Measurements from ENCODE around the gene ZNF526. TPM values are rescaled to one million over a fixed set of nuclear protein-coding genes. Genes with fewer than 3 reads are reported as not detected.

The ZNF526 gene
- total RNA-seq, 1 donor from 2014 or later: 6.1 TPM

DNA sequence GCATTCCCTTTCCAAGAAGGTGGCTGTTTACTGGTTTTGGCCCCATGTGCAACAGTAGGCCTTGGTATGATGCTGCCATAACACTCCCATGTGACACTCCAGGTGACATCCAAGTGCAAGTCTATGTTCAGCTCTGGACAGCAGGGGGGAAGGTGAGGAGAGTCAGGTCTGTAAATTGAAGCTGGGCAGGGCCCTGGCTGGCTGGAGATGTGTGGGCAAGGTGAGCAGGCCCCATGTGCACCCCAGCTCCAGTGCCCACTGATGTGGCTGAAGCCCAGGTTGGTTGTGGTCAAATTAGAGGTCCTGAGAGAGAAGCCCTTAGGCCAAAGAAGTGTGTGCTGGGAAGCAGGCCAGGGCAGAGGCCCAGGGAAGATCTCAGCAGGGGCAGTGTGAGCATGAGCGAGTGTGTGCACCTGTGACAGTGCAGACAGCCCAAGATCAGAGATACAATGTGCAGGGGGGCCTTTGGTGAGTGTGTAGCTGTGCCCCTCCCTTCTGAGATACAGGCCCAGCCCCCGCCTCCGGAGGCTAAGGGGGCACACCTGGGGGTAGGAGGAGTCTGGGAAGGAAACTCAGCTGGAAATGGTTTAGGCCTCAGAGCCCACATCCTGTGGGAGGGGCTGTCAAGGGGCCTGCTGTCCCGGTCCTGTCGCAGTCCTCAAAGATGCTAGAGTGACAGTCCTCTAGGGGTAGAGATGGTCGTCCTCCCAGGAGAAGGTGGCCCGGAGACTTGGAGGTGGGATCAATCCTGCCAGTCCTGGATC, 21.3 kb upstream of the ZNF526 start:
- TF ChIP-seq POLR2A (IDR thresholded peaks at IDR 0.05): no peak
- TF ChIP-seq, protein P1, sequence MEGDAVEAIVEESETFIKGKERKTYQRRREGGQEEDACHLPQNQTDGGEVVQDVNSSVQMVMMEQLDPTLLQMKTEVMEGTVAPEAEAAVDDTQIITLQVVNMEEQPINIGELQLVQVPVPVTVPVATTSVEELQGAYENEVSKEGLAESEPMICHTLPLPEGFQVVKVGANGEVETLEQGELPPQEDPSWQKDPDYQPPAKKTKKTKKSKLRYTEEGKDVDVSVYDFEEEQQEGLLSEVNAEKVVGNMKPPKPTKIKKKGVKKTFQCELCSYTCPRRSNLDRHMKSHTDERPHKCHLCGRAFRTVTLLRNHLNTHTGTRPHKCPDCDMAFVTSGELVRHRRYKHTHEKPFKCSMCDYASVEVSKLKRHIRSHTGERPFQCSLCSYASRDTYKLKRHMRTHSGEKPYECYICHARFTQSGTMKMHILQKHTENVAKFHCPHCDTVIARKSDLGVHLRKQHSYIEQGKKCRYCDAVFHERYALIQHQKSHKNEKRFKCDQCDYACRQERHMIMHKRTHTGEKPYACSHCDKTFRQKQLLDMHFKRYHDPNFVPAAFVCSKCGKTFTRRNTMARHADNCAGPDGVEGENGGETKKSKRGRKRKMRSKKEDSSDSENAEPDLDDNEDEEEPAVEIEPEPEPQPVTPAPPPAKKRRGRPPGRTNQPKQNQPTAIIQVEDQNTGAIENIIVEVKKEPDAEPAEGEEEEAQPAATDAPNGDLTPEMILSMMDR (IDR thresholded peaks at IDR 0.05): no peak
- no peak for TF ChIP-seq POLR2AphosphoS5 (IDR thresholded peaks at IDR 0.05; ENCODE audit: insufficient read depth in 1 of 2, low read depth in 1 of 2)
- peaks cover 0 to 51% of the 10 kb centered on the region in 2 donors for H3K36me3 ChIP-seq
- H3K27ac ChIP-seq: peak overlapping the region; percentile 20
- H3K9me3 ChIP-seq: no peaks in the 10 kb centered on the region
- intact Hi-C loops (cut with DNase I): no loop called here
- no peaks in the 10 kb centered on the region for H3K27me3 ChIP-seq
- no peak for DNase-seq (ENCODE audit: extremely low spot score in 2 of 2)
- H3K4me3 ChIP-seq: no peak overlapping the region
- H3K4me1 ChIP-seq: peaks cover 37% of the 10 kb centered on the region

DNA sequence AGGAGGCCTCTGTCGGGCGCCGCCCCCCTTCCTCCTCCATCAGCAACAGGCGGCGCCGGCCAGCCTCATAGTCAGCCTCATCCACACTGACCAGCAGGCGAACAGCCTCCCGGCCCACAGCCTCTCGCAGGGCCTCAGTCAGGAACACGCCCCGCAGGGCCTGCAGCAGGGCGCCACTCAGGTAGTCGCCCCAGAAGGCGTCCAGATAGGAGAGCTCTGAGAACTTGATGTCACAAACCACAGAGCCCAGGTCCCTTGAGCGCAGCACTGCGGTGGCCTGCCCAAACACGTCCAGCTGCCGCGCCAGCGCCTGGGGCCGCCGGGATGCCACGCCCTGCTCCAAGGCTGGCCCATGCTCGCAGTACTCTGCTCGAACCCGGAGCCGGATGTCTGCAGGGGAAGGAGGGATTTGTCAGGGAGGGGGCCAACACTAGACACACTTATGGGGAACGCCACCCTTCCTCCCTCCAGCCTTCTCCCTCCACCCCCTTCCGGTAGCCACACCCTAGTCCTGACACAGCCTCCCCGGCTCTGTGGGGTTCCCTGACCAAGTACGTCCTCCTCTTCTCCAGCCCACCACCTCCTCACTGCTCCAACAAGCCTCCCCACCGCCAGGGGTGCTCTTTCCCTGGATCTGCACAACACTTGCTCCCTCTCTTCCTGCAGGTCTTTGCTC, 20.5 kb upstream of the ZNF526 start:
- no peak for DNase-seq (ENCODE audit: extremely low spot score in 2 of 2)

DNA sequence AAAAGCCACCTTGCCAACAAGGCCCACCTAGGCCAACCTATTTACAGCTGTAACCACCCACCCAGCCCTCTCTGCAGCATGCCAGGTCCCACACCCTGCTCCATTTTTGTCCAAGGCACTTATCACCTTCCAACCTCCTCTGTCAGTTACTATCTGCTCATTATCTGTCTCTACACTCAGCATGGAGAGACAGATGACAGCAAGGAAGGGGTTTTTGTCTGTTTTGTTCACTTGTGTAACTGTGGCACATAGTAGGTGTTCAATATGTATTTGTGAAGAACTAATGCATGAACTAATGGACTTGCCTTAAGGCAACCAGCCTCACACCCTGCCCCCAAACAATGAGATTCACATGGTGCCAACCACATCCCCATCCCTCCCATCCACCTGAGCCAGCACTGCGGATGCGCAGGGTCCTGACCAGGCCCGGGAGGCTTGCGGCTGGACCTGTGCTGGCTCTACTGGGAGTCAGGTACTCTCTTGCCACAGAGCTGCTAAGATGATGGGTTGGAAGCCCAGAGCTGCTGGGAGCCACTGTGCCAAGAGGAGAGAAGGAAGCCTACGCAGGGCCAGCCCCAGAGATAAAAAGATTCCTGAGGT, 19.9 kb upstream of the ZNF526 start:
- no peak overlapping the region for H3K4me3 ChIP-seq
- peak overlapping the region; percentile 20 for H3K27ac ChIP-seq
- no peak for TF ChIP-seq POLR2A (IDR thresholded peaks at IDR 0.05)
- TF ChIP-seq POLR2AphosphoS5 (IDR thresholded peaks at IDR 0.05; ENCODE audit: insufficient read depth in 1 of 2, low read depth in 1 of 2): no peak
- TF ChIP-seq, protein P1 (IDR thresholded peaks at IDR 0.05): no peak

More for the DNA sequence above, 20.5 kb upstream of the ZNF526 start:
- Histone ChIP-seq H3K36me3 (peaks cover 0 to 58% of the 10 kb centered on the region in 2 donors), H3K4me1 (peaks cover 37% of the 10 kb centered on the region), H3K9me3 (no peaks in the 10 kb centered on the region), H3K27ac (peak overlapping the region; percentile 20), H3K27me3 (no peaks in the 10 kb centered on the region), H3K4me3 (no peak overlapping the region)
- no peak for TF ChIP-seq POLR2A (IDR thresholded peaks at IDR 0.05)
- TF ChIP-seq, protein P1 (IDR thresholded peaks at IDR 0.05): no peak
- peak in 1 of 2 donors; percentile 18 for TF ChIP-seq POLR2AphosphoS5 (IDR thresholded peaks at IDR 0.05; ENCODE audit: insufficient read depth in 1 of 2, low read depth in 1 of 2)
- intact Hi-C loops (cut with DNase I): no loop called here

GRCh38 chr19:42201489-42202289, 18.4 kb upstream of the ZNF526 start:
- H3K27ac ChIP-seq: no peak overlapping the region
- TF ChIP-seq, protein P1 (IDR thresholded peaks at IDR 0.05): no peak
- TF ChIP-seq POLR2A (IDR thresholded peaks at IDR 0.05): no peak
- TF ChIP-seq POLR2AphosphoS5 (IDR thresholded peaks at IDR 0.05; ENCODE audit: insufficient read depth in 1 of 2, low read depth in 1 of 2): no peak
- no peaks in the 10 kb centered on the region for H3K9me3 ChIP-seq
- no peaks in the 10 kb centered on the region for H3K27me3 ChIP-seq
- no peak for DNase-seq (ENCODE audit: extremely low spot score in 2 of 2)
- peaks cover 46% of the 10 kb centered on the region for H3K4me1 ChIP-seq
- intact Hi-C loops (cut with DNase I): no loop called here
- H3K36me3 ChIP-seq: peaks cover 0 to 73% of the 10 kb centered on the region in 2 donors
- no peak overlapping the region for H3K4me3 ChIP-seq

More for the DNA sequence above, 19.9 kb upstream of the ZNF526 start:
- Histone ChIP-seq H3K36me3 (peaks cover 0 to 62% of the 10 kb centered on the region in 2 donors), H3K27me3 (no peaks in the 10 kb centered on the region), H3K4me1 (peaks cover 37% of the 10 kb centered on the region), H3K9me3 (no peaks in the 10 kb centered on the region)
- DNase-seq (ENCODE audit: extremely low spot score in 2 of 2): no peak
- intact Hi-C loops (cut with DNase I): no loop called here

All from vagina (tissue), 2 donors.